Measurements from ENCODE around the gene PCGF2. TPM values are rescaled to one million over a fixed set of nuclear protein-coding genes. Genes with fewer than 3 reads are reported as not detected.

PCGF2 gene
- total RNA-seq, 1 donor from 2014 or later: 74.6 TPM

- DNase-seq (ENCODE audit: extremely low spot score, unreplicated experiment): no peak
- H3K9me3 Mint-ChIP-seq: no peaks in the 10 kb centered on the region
- no peak overlapping the region for H3K4me3 Mint-ChIP-seq
- TF ChIP-seq CTCF (conservative IDR thresholded peaks at IDR 0.05): peak; percentile 35
- no peak overlapping the region for H3K27ac Mint-ChIP-seq
- H3K27me3 Mint-ChIP-seq: peaks cover 3% of the 10 kb centered on the region
- peaks cover 30% of the 10 kb centered on the region for H3K4me1 Mint-ChIP-seq (ENCODE audit: unreplicated experiment)
- H3K36me3 Mint-ChIP-seq: peaks cover 4% of the 10 kb centered on the region
These were observed 13.9 kb downstream of the PCGF2 start for GRCh38 chr17:38733982-38734973.

- Mint-ChIP-seq H3K9me3 (no peaks in the 10 kb centered on the region), H3K27ac (peak overlapping the region; percentile 77), H3K4me3 (peak overlapping the region; percentile 73), H3K27me3 (peaks cover 3% of the 10 kb centered on the region), H3K4me1 (ENCODE audit: unreplicated experiment) (peaks cover 33% of the 10 kb centered on the region), H3K36me3 (peaks cover 4% of the 10 kb centered on the region)
- no peak for DNase-seq (ENCODE audit: extremely low spot score, unreplicated experiment)
- TF ChIP-seq CTCF (conservative IDR thresholded peaks at IDR 0.05): no peak
These were observed 14.7 kb downstream of the PCGF2 start for GRCh38 chr17:38733282-38733981.

- DNase-seq (ENCODE audit: extremely low spot score, unreplicated experiment): no peak
- Mint-ChIP-seq H3K36me3 (no peaks in the 10 kb centered on the region), H3K27ac (peak overlapping the region; percentile 83), H3K4me3 (peak overlapping the region; percentile 99), H3K27me3 (peaks cover 3% of the 10 kb centered on the region), H3K9me3 (no peaks in the 10 kb centered on the region), H3K4me1 (ENCODE audit: unreplicated experiment) (peaks cover 29% of the 10 kb centered on the region)
- no peak for TF ChIP-seq CTCF (conservative IDR thresholded peaks at IDR 0.05)
These were observed 15.5 kb downstream of the PCGF2 start for GRCh38 chr17:38732376-38733281.

GRCh38 chr17:38731526-38732294 lies 16.4 kb downstream of the PCGF2 start:
- peaks cover 29% of the 10 kb centered on the region for H3K4me1 Mint-ChIP-seq (ENCODE audit: unreplicated experiment)
- H3K27ac Mint-ChIP-seq: peak overlapping the region; percentile 83
- H3K27me3 Mint-ChIP-seq: peaks cover 3% of the 10 kb centered on the region
- H3K9me3 Mint-ChIP-seq: no peaks in the 10 kb centered on the region
- no peak for TF ChIP-seq CTCF (conservative IDR thresholded peaks at IDR 0.05)
- DNase-seq (ENCODE audit: extremely low spot score, unreplicated experiment): no peak
- peak overlapping the region; percentile 99 for H3K4me3 Mint-ChIP-seq
- no peaks in the 10 kb centered on the region for H3K36me3 Mint-ChIP-seq
